ENCODE measurements around the gene IKZF3. TPM values are rescaled to one million over a fixed set of nuclear protein-coding genes. Genes with fewer than 3 reads are reported as not detected.

The IKZF3 gene
- total and polyA plus RNA-seq, 10 of the 15 experiments (the other 5 are each of a cell fraction or from before 2014, with no cell fraction given): 5.5 to 98.2 (median 47.6) TPM

DNA sequence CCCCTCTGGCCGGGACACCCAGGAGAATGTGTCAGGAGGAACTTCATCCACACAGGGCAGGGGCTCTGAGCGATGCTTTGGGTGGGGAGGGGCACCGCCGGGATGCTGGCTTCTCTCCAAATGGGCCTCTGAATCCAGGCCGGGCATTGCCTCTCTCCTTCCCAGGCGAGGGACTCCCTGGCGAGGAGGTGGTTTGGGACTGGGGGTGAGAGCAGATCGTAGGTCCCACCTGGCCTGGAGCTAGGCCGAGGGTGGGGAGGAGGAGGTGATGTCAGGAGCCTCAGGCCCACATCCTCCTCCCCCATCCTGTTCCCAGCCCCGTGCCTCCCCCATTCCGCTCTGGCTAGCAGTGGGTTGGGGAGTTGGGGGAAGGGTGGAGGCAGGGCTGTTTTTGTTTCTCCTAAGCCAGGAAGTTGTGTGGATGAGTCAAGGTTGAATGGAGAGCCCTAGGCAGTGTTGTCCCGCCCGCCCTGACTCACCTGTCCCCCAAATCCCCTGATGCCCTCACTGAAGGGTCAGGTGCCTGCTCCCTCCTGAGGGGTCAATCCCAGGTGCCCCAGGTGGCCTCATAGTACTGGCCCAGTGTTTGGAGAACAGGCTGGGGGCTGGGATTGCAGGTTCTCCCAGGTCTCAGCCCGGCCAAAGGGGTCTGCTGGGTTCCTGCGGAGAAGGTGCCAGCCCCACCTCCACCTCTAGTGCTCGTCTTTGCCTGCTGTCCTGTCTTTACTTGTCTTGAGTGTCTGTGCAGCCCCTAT, 123.6 kb downstream of the IKZF3 start:
- ChIA-PET RAD21 (ENCODE audit: unreplicated experiment) (no interaction called here), POLR2A (interaction anchor here (0.6 kb wide), 1 partner anchor 1448 kb away, joined by 5 read pairs; no protein-coding TSS in a partner anchor), SMC1A (ENCODE audit: uncharacterized antibody, unreplicated experiment) (no interaction called here), CTCF (interaction anchor here (1.0 kb wide), 1 partner anchor 10 kb away, joined by 7 read pairs; the partner anchor contains the start of gene MIEN1)
- no peak overlapping the region for H3K4me2 ChIP-seq (ENCODE audit: control insufficient read depth, insufficient read depth)
- intact Hi-C loops (cut with micrococcal nuclease; ENCODE audit: unreplicated experiment) (no loop called here), in situ Hi-C loops (cut with MboI) (no loop called here)
- H2AFZ ChIP-seq (ENCODE audit: control insufficient read depth, low read depth, low read length): no peak overlapping the region
- no peaks in the 10 kb centered on the region for H4K20me1 ChIP-seq (ENCODE audit: control insufficient read depth, insufficient read depth)
- WGBS (ENCODE audit: insufficient coverage, insufficient replicate concordance, low lambda C conversion rate, missing lambda C conversion rate): 45% methylated on average over 11 of the region's 16 CpGs
- H3K9me3 ChIP-seq (replicated peaks; ENCODE audit: control insufficient read depth, insufficient read depth, low read length): no peaks in the 10 kb centered on the region
- no TSS peak for BruUV-seq (replicated peaks)
- peaks cover 10% of the 10 kb centered on the region for H3K4me1 ChIP-seq (ENCODE audit: control insufficient read depth, insufficient read depth, low read length)
- H3K9ac ChIP-seq (ENCODE audit: control insufficient read depth, insufficient read depth, low read length): no peak overlapping the region
- no peak for ATAC-seq
- no peaks in the 10 kb centered on the region for H3K79me2 ChIP-seq (ENCODE audit: control insufficient read depth, insufficient read depth, low read length)
- no peak overlapping the region for H3K4me3 ChIP-seq
- DNase-seq (ENCODE audit: low read depth, low spot score): no peak
- no peaks in the 10 kb centered on the region for H3K36me3 ChIP-seq (ENCODE audit: control insufficient read depth in 2 of 2, insufficient read depth in 2 of 2, low read length in 1 of 2)
- H3K27me3 ChIP-seq (replicated peaks in 1 of 2; ENCODE audit: control insufficient read depth in 2 of 2, insufficient read depth in 2 of 2, low read length in 1 of 2): peaks cover 0 to 2% of the 10 kb centered on the region in 2 experiments; a peak in 2 of 4 replicates
- H3K27ac ChIP-seq (ENCODE audit: control insufficient read depth, insufficient read depth): no peak overlapping the region
- FAIRE-seq: no peak
- TF ChIP-seq CBX3 (IDR thresholded peaks at IDR 0.05; ENCODE audit: borderline replicate concordance, low read depth) (no peak), BACH1 (IDR thresholded peaks at IDR 0.05; ENCODE audit: borderline replicate concordance) (no peak), BMI1 (IDR thresholded peaks at IDR 0.05; ENCODE audit: borderline replicate concordance) (no peak), MXI1 (IDR thresholded peaks at IDR 0.05; ENCODE audit: low read depth, low read length) (no peak), FOXM1 (IDR thresholded peaks at IDR 0.05; ENCODE audit: low read depth, low read length) (no peak), MYB (IDR thresholded peaks at IDR 0.05; ENCODE audit: borderline replicate concordance, low read depth, low read length) (no peak), JUND (IDR thresholded peaks at IDR 0.05; ENCODE audit: low read depth, low read length) (no peak), SUZ12 (IDR thresholded peaks at IDR 0.05; ENCODE audit: unreplicated experiment) (no peak), SREBF1 (IDR thresholded peaks at IDR 0.05; ENCODE audit: low read length) (no peak)
- TF ChIP-seq, protein P1, sequence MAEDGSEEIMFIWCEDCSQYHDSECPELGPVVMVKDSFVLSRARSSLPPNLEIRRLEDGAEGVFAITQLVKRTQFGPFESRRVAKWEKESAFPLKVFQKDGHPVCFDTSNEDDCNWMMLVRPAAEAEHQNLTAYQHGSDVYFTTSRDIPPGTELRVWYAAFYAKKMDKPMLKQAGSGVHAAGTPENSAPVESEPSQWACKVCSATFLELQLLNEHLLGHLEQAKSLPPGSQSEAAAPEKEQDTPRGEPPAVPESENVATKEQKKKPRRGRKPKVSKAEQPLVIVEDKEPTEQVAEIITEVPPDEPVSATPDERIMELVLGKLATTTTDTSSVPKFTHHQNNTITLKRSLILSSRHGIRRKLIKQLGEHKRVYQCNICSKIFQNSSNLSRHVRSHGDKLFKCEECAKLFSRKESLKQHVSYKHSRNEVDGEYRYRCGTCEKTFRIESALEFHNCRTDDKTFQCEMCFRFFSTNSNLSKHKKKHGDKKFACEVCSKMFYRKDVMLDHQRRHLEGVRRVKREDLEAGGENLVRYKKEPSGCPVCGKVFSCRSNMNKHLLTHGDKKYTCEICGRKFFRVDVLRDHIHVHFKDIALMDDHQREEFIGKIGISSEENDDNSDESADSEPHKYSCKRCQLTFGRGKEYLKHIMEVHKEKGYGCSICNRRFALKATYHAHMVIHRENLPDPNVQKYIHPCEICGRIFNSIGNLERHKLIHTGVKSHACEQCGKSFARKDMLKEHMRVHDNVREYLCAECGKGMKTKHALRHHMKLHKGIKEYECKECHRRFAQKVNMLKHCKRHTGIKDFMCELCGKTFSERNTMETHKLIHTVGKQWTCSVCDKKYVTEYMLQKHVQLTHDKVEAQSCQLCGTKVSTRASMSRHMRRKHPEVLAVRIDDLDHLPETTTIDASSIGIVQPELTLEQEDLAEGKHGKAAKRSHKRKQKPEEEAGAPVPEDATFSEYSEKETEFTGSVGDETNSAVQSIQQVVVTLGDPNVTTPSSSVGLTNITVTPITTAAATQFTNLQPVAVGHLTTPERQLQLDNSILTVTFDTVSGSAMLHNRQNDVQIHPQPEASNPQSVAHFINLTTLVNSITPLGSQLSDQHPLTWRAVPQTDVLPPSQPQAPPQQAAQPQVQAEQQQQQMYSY (CRISPR knock-in tag; IDR thresholded peaks at IDR 0.05): no peak
- TF ChIP-seq, protein P2, sequence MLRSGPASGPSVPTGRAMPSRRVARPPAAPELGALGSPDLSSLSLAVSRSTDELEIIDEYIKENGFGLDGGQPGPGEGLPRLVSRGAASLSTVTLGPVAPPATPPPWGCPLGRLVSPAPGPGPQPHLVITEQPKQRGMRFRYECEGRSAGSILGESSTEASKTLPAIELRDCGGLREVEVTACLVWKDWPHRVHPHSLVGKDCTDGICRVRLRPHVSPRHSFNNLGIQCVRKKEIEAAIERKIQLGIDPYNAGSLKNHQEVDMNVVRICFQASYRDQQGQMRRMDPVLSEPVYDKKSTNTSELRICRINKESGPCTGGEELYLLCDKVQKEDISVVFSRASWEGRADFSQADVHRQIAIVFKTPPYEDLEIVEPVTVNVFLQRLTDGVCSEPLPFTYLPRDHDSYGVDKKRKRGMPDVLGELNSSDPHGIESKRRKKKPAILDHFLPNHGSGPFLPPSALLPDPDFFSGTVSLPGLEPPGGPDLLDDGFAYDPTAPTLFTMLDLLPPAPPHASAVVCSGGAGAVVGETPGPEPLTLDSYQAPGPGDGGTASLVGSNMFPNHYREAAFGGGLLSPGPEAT (IDR thresholded peaks at IDR 0.05; ENCODE audit: low read depth): no peak
- TF ChIP-seq, protein P3, sequence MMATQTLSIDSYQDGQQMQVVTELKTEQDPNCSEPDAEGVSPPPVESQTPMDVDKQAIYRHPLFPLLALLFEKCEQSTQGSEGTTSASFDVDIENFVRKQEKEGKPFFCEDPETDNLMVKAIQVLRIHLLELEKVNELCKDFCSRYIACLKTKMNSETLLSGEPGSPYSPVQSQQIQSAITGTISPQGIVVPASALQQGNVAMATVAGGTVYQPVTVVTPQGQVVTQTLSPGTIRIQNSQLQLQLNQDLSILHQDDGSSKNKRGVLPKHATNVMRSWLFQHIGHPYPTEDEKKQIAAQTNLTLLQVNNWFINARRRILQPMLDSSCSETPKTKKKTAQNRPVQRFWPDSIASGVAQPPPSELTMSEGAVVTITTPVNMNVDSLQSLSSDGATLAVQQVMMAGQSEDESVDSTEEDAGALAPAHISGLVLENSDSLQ (IDR thresholded peaks at IDR 0.05): no peak
- TF ChIP-seq, protein P4, sequence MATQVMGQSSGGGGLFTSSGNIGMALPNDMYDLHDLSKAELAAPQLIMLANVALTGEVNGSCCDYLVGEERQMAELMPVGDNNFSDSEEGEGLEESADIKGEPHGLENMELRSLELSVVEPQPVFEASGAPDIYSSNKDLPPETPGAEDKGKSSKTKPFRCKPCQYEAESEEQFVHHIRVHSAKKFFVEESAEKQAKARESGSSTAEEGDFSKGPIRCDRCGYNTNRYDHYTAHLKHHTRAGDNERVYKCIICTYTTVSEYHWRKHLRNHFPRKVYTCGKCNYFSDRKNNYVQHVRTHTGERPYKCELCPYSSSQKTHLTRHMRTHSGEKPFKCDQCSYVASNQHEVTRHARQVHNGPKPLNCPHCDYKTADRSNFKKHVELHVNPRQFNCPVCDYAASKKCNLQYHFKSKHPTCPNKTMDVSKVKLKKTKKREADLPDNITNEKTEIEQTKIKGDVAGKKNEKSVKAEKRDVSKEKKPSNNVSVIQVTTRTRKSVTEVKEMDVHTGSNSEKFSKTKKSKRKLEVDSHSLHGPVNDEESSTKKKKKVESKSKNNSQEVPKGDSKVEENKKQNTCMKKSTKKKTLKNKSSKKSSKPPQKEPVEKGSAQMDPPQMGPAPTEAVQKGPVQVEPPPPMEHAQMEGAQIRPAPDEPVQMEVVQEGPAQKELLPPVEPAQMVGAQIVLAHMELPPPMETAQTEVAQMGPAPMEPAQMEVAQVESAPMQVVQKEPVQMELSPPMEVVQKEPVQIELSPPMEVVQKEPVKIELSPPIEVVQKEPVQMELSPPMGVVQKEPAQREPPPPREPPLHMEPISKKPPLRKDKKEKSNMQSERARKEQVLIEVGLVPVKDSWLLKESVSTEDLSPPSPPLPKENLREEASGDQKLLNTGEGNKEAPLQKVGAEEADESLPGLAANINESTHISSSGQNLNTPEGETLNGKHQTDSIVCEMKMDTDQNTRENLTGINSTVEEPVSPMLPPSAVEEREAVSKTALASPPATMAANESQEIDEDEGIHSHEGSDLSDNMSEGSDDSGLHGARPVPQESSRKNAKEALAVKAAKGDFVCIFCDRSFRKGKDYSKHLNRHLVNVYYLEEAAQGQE (IDR thresholded peaks at IDR 0.05; ENCODE audit: low read depth, low read length): no peak
